K562 (cell line): Measurements from ENCODE around the gene BCAS1. TPM values are rescaled to one million over a fixed set of nuclear protein-coding genes. Genes with fewer than 3 reads are reported as not detected.
A peak's percentile ranks its signal among the peaks of the same experiment; 100 is the strongest.

Experiments used
- ATAC-seq: fragments of 200-7000 bp; cut with Tn5 transposase; 3 replicates; pipeline ENCODE4 v1.9.1; 2020; ENCODE audit warnings: moderate library complexity
- BruUV-seq: library from RNA; stranded (reverse); fragments of 400-500 nt; replicated peaks from 2 replicates; lab custom pipeline; 2021; lab: Mats Ljungman, UMichigan
- CTCF ChIA-PET: fragments of 300-600 bp; formaldehyde crosslinking; extraction: SDS; loops from one replicate; lab custom pipeline; 2021; ENCODE audit warnings: low intra/inter-chr PET ratio; lab: Yijun Ruan, JAX
- POLR2A ChIA-PET: fragments of 300-600, 350-650 bp; sonication (Branson Sonifier 250); formaldehyde crosslinking; extraction: SDS; loops from one replicate; lab custom pipeline; 2021; ENCODE audit warnings: antibody characterized with exemption, inconsistent platforms; lab: Yijun Ruan, JAX
- DNase-seq, 4 experiments: peaks; one replicate each; pipeline versions ENCODE4 v3.0.0 to v3.0.0-alpha.2; 2011 to 2018; ENCODE audit warnings: low spot score in 3 of 4, mixed read lengths in 3 of 4; ENCODE audit errors: extremely low read depth in 1 of 4
- FAIRE-seq: peaks from 2 replicates; lab custom pipeline; 2011; peaks lifted over from hg19 to GRCh38; lab: Jason Lieb, UNC
- H2AFZ ChIP-seq: 2 replicates; pipeline ENCODE4 v1.6.0; 2011; ENCODE audit warnings: low read depth, low read length, control low read depth, inconsistent platforms
- H3K27ac ChIP-seq: fragments of 200-600 bp; 3 replicates; pipeline ENCODE4 v1.8.0; 2011; ENCODE audit warnings: low read depth, mild to moderate bottlenecking, control low read depth, inconsistent platforms, low read length, moderate library complexity, mixed read lengths; ENCODE audit errors: extremely low read depth
- H3K27me3 ChIP-seq, 2 experiments: fragments of 300-600 bp in 1 of 2; 2 replicates in 1 of 2; 3 replicates in 1 of 2; pipeline versions ENCODE4 v1.6.0 to v1.8.0; 2011; ENCODE audit warnings: inconsistent platforms in 2 of 2, low read length in 2 of 2, mild to moderate bottlenecking in 1 of 2, mixed read lengths in 1 of 2, moderate library complexity in 1 of 2; ENCODE audit not compliant: control insufficient read depth in 2 of 2, insufficient read depth in 2 of 2
- H3K36me3 ChIP-seq: fragments of 300-600 bp; 3 replicates; pipeline ENCODE4 v1.8.0; 2011; ENCODE audit warnings: mild to moderate bottlenecking, low read length, inconsistent platforms; ENCODE audit not compliant: control insufficient read depth, insufficient read depth
- H3K4me1 ChIP-seq, 2 experiments: fragments of 200-600 bp in 1 of 2; replicated peaks in 1 of 2; 2 replicates in 1 of 2; 3 replicates in 1 of 2; pipeline versions ENCODE4 v1.5.1 to v1.8.0; 2011; ENCODE audit warnings: inconsistent platforms in 2 of 2, low read length in 2 of 2, mild to moderate bottlenecking in 1 of 2, mixed read lengths in 1 of 2, moderate library complexity in 1 of 2; ENCODE audit not compliant: control insufficient read depth in 2 of 2, insufficient read depth in 2 of 2
- H3K4me2 ChIP-seq: 2 replicates; pipeline ENCODE4 v1.6.1; 2011; ENCODE audit warnings: low read length, control low read depth, inconsistent platforms, mixed read lengths; ENCODE audit not compliant: insufficient read depth
- H3K4me3 ChIP-seq: fragments of 200-600 bp; sonication (generic), shearing (Covaris generic); 2 replicates; pipeline ENCODE4 v1.5.1; 2016; ENCODE audit warnings: control low read depth, inconsistent platforms
- H3K79me2 ChIP-seq: fragments of 200-600 bp; 3 replicates; pipeline ENCODE4 v1.8.0; 2011; ENCODE audit warnings: low read length, inconsistent platforms; ENCODE audit not compliant: control insufficient read depth, insufficient read depth
- H3K9ac ChIP-seq, 2 experiments: 2 replicates each; pipeline versions ENCODE4 v1.6.0 to v1.6.1; 2011; ENCODE audit warnings: low read depth in 2 of 2, low read length in 2 of 2, control low read depth in 1 of 2, inconsistent platforms in 1 of 2, mild to moderate bottlenecking in 1 of 2, mixed read lengths in 1 of 2; ENCODE audit not compliant: insufficient read depth in 1 of 2
- H3K9me1 ChIP-seq: one replicate; pipeline ENCODE4 v1.6.0; 2011; ENCODE audit warnings: inconsistent platforms, mild to moderate bottlenecking, low read length, moderate library complexity; ENCODE audit not compliant: control insufficient read depth, insufficient read depth
- H3K9me3 ChIP-seq: replicated peaks from 2 replicates; pipeline ENCODE4 v1.5.1; 2011; ENCODE audit warnings: low read depth, low read length, inconsistent platforms; ENCODE audit not compliant: control insufficient read depth, insufficient read depth
- H4K20me1 ChIP-seq: replicated peaks from 2 replicates; pipeline ENCODE4 v1.6.1; 2011; ENCODE audit warnings: low read length, inconsistent platforms, mixed read lengths; ENCODE audit not compliant: control insufficient read depth, insufficient read depth
- CREBBP ChIP-seq: IDR thresholded peaks from one replicate; pipeline ENCODE4 v1.6.1; 2012; ENCODE audit warnings: low read depth, mild to moderate bottlenecking, control low read depth, inconsistent platforms, low read length
- DNMT1 ChIP-seq: fragments of 450-650 bp; IDR thresholded peaks from 2 replicates; pipeline ENCODE4 v1.6.1; 2016; ENCODE audit warnings: antibody characterized with exemption, mild to moderate bottlenecking
- FOXA1 ChIP-seq: fragments of 450-650 bp; IDR thresholded peaks from 2 replicates; pipeline ENCODE4 v1.6.1; 2016; ENCODE audit warnings: mild to moderate bottlenecking, borderline replicate concordance
- MAFG ChIP-seq: fragments of 450-650 bp; conservative IDR thresholded peaks from 2 replicates; pipeline ENCODE4 v1.6.1; 2016; ENCODE audit warnings: missing genetic modification characterization, missing compliant biosample characterization
- PHB ChIP-seq: fragments of 250-450 bp; sonication (Bioruptor Pico); IDR thresholded peaks from 2 replicates; pipeline ENCODE4 v1.5.0; 2021
- POLR2AphosphoS2 ChIP-seq: IDR thresholded peaks from 2 replicates; pipeline ENCODE4 v1.6.1; 2012; ENCODE audit warnings: low read length, improper control_type of control experiment
- SMAD1 ChIP-seq: fragments of 150-350 bp; IDR thresholded peaks from 2 replicates; pipeline ENCODE4 v1.6.1; 2014; ENCODE audit warnings: low read length, low read depth; ENCODE audit not compliant: partially characterized antibody
- TEAD1 ChIP-seq, 2 experiments: fragments of 450-650 bp in 1 of 2; sonication (generic) in 1 of 2; formaldehyde crosslinking; IDR thresholded peaks; 2 replicates each; pipeline versions ENCODE4 v1.4.0 to v1.8.0; 2020 to 2022; ENCODE audit warnings: mild to moderate bottlenecking in 2 of 2, missing genetic modification reagents in 1 of 2
- ZC3H11A ChIP-seq: IDR thresholded peaks from 2 replicates; pipeline ENCODE4 v1.6.1; 2012; ENCODE audit warnings: low read depth, low read length, improper control_type of control experiment
- ZNF124 ChIP-seq: sonication (generic); formaldehyde crosslinking; IDR thresholded peaks from 2 replicates; pipeline ENCODE4 v1.8.1; 2022; ENCODE audit warnings: missing genetic modification reagents
- ZNF324 ChIP-seq: fragments of 250-450 bp; sonication (Bioruptor Pico); IDR thresholded peaks from 2 replicates; pipeline ENCODE4 v1.4.0; 2020; ENCODE audit warnings: mild to moderate bottlenecking
- ZNF41 ChIP-seq: fragments of 250-450 bp; sonication (Bioruptor Pico); conservative IDR thresholded peaks from 2 replicates; pipeline ENCODE4 v1.4.0; 2020; ENCODE audit warnings: mild to moderate bottlenecking
- ZNF551 ChIP-seq: fragments of 250-450 bp; sonication (Bioruptor Pico); IDR thresholded peaks from 2 replicates; pipeline ENCODE4 v1.5.0; 2021; ENCODE audit warnings: mild to moderate bottlenecking, moderate library complexity
- WGBS: fragments of 100-300 bp; shearing (Covaris generic); methylation state at CpG from one replicate; pipeline ENCODE4 v1.1.6; 2016; ENCODE audit warnings: low coverage, mixed read lengths; ENCODE audit not compliant: insufficient coverage; ENCODE audit errors: missing lambda C conversion rate; 5-methylcytosine and 5-hydroxymethylcytosine counted together
- in situ Hi-C: fragments of 300-500 bp; cut with MboI; formaldehyde crosslinking; loops from 4 replicates; pipeline ENCODE4 v1.15.0; 2018; ENCODE audit warnings: inconsistent platforms, mixed read lengths
- intact Hi-C: fragments of 100-400 bp; cut with micrococcal nuclease; formaldehyde crosslinking; loops from 2 replicates; pipeline ENCODE4 v1.14.2; 2022
- polyA plus RNA-seq, 8 experiments: library from polyadenylated mRNA; depleted of rRNA in 4 of 8; stranded (reverse) in 5 of 8; unstranded in 3 of 8; fragments of >200 nt; fragmentation: Nextera tagmentation in 2 of 8; fragmentation: Illumina TruSeq in 1 of 8; extraction: Ambion mirVana in 2 of 8; extraction: Trizol in 1 of 8; gene quantifications; 2 replicates each; pipeline versions ENCODE4 v1.2.1 to v1.2.3, GENCODE V29; 2011 to 2014; ENCODE audit warnings: inconsistent platforms in 1 of 8, missing spikeins in 1 of 8
- total RNA-seq, 7 experiments: library from RNA; depleted of rRNA in 6 of 7; stranded (reverse); fragments of >200 nt in 6 of 7; fragmentation: Illumina TruSeq in 2 of 7; extraction: Trizol in 2 of 7; gene quantifications; 2 replicates each; pipeline versions ENCODE4 v1.2.1 to v1.2.3, GENCODE V29; 2011 to 2021; ENCODE audit warnings: low replicate concordance in 1 of 7
- TF ChIP-seq, protein P1 (sequence below), 3 experiments: fragments of 200-800 bp in 1 of 3; fragments of 250-450 bp in 1 of 3; fragments of 450-650 bp in 1 of 3; sonication (Bioruptor Pico) in 1 of 3; sonication (Bioruptor generic) in 1 of 3; formaldehyde crosslinking in 1 of 3; IDR thresholded peaks; 2 replicates each; pipeline versions ENCODE4 v1.6.1 to v1.8.0; 2016 to 2022; ENCODE audit warnings: mild to moderate bottlenecking in 2 of 3, missing genetic modification characterization in 2 of 3, missing compliant biosample characterization in 1 of 3, moderate library complexity in 1 of 3

The BCAS1 gene
- total and polyA plus RNA-seq, 9 of the 15 experiments (the other 6 are each of a cell fraction or from before 2014, with no cell fraction given): 0.18 to 2.3 (median 0.93) TPM

- intact Hi-C loops: no loop called here
- Histone ChIP-seq H2AFZ (no peak overlapping the region), H3K9me1 (no peaks in the 10 kb centered on the region), H3K4me2 (no peak overlapping the region), H4K20me1 (no peaks in the 10 kb centered on the region), H3K27me3 (no peaks in the 10 kb centered on the region; a peak in 2 of 5 replicates), H3K79me2 (no peaks in the 10 kb centered on the region), H3K9ac (no peak overlapping the region), H3K27ac (no peak overlapping the region), H3K36me3 (no peaks in the 10 kb centered on the region), H3K4me3 (no peak overlapping the region), H3K9me3 (no peaks in the 10 kb centered on the region), H3K4me1 (no peaks in the 10 kb centered on the region)
- TF ChIP-seq ZC3H11A: no peak
- no peak for TF ChIP-seq ZNF124 (CRISPR knock-in tag)
- TF ChIP-seq POLR2AphosphoS2: no peak
- no peak for TF ChIP-seq SMAD1
- TF ChIP-seq ZNF324 (CRISPR knock-in tag): no peak
- in situ Hi-C loops: no loop called here
- BruUV-seq: no TSS peak
- FAIRE-seq: no peak
- ChIA-PET POLR2A (no interaction called here), CTCF (interaction anchor here (0.6 kb wide), 1 partner anchor 83 kb away, joined by 4 read pairs; no protein-coding TSS in a partner anchor)
- DNase-seq: no peak
- ATAC-seq: no peak
These were observed 70.1 kb downstream of the BCAS1 start for GRCh38 chr20:54000262-54000661.

DNA sequence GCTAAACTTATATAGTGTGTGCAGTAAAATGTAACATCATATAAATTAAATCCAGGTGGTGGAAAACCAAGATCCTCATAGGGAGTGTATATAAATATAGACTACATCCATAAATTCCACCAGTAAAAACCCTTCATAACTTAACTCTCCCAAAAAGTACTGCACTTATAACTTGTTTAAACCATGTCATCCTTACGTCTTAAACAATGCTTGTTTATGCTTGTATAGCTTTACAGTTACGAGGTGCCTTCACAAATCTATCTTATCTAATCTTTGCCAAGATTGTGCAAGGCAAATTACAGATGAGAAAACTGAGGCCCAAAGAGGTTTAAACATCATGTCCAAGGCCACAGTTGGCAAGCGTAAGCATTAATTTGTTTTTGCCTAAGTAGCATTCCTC is 71.3 kb downstream of the BCAS1 start:
- Histone ChIP-seq H3K79me2 (no peaks in the 10 kb centered on the region), H2AFZ (no peak overlapping the region), H3K27me3 (no peaks in the 10 kb centered on the region; a peak in 3 of 5 replicates), H3K36me3 (no peaks in the 10 kb centered on the region), H3K4me1 (no peaks in the 10 kb centered on the region), H3K9ac (no peak overlapping the region), H3K27ac (no peak overlapping the region), H3K4me3 (no peak overlapping the region), H3K9me3 (no peaks in the 10 kb centered on the region), H3K4me2 (no peak overlapping the region), H4K20me1 (no peaks in the 10 kb centered on the region), H3K9me1 (no peaks in the 10 kb centered on the region)
- TF ChIP-seq CREBBP (no peak), DNMT1 (no peak), PHB (CRISPR knock-in tag) (no peak), ZNF551 (no peak), MAFG (tag) (no peak), FOXA1 (no peak), ZNF41 (CRISPR knock-in tag) (no peak), TEAD1 (CRISPR knock-in tag; IDR thresholded peaks at IDR 0.05) (no peak)
- TF ChIP-seq, protein P1, sequence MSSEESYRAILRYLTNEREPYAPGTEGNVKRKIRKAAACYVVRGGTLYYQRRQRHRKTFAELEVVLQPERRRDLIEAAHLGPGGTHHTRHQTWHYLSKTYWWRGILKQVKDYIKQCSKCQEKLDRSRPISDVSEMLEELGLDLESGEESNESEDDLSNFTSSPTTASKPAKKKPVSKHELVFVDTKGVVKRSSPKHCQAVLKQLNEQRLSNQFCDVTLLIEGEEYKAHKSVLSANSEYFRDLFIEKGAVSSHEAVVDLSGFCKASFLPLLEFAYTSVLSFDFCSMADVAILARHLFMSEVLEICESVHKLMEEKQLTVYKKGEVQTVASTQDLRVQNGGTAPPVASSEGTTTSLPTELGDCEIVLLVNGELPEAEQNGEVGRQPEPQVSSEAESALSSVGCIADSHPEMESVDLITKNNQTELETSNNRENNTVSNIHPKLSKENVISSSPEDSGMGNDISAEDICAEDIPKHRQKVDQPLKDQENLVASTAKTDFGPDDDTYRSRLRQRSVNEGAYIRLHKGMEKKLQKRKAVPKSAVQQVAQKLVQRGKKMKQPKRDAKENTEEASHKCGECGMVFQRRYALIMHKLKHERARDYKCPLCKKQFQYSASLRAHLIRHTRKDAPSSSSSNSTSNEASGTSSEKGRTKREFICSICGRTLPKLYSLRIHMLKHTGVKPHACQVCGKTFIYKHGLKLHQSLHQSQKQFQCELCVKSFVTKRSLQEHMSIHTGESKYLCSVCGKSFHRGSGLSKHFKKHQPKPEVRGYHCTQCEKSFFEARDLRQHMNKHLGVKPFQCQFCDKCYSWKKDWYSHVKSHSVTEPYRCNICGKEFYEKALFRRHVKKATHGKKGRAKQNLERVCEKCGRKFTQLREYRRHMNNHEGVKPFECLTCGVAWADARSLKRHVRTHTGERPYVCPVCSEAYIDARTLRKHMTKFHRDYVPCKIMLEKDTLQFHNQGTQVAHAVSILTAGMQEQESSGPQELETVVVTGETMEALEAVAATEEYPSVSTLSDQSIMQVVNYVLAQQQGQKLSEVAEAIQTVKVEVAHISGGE (CRISPR knock-in tag; IDR thresholded peaks at IDR 0.05): peak in 1 of 3 experiments; percentile 68; a peak in 2 of 6 replicates
- WGBS: 4% methylated on average over 3 of the region's 3 CpGs
- ChIA-PET CTCF (no interaction called here), POLR2A (no interaction called here)
- in situ Hi-C loops: no loop called here
- DNase-seq (no peak), FAIRE-seq (no peak), ATAC-seq (no peak)
- intact Hi-C loops: no loop called here
- no TSS peak for BruUV-seq
